K562 (cell line): Measurements from ENCODE around the gene CAMK2B. TPM values are rescaled to one million over a fixed set of nuclear protein-coding genes. Genes with fewer than 3 reads are reported as not detected.
A peak's percentile ranks its signal among the peaks of the same experiment; 100 is the strongest.

Experiments
- AFF1 ChIP-seq, 2 experiments: fragments of 450-650 bp; IDR thresholded peaks; 2 replicates each; pipeline ENCODE4 v1.6.1; 2018; ENCODE audit warnings: mild to moderate bottlenecking in 2 of 2, low read depth in 1 of 2; ENCODE audit not compliant: partially characterized antibody in 2 of 2
- AFF4 ChIP-seq: sonication (generic); formaldehyde crosslinking; IDR thresholded peaks from 2 replicates; pipeline ENCODE4 v1.8.0; 2023; ENCODE audit warnings: mild to moderate bottlenecking, missing genetic modification reagents
- CCNT2 ChIP-seq: IDR thresholded peaks from 2 replicates; pipeline ENCODE4 v1.6.1; 2011; ENCODE audit warnings: borderline replicate concordance, low read depth, mild to moderate bottlenecking, moderate library complexity, mixed read lengths, low read length; ENCODE audit not compliant: insufficient read length; ENCODE audit errors: extremely low read depth
- CEBPZ ChIP-seq: fragments of 150-350 bp; IDR thresholded peaks from 2 replicates; pipeline ENCODE4 v1.6.1; 2014; ENCODE audit warnings: low read depth, mild to moderate bottlenecking, low read length, borderline replicate concordance
- CHD2 ChIP-seq: IDR thresholded peaks from 2 replicates; pipeline ENCODE4 v1.6.1; 2011; ENCODE audit warnings: low read depth, low read length
- CTCF ChIP-seq, 3 experiments: IDR thresholded peaks in 2 of 3; conservative IDR thresholded peaks in 1 of 3; 2 replicates each; pipeline ENCODE4 v1.5.1; 2011 to 2012; ENCODE audit warnings: low read length in 3 of 3, mild to moderate bottlenecking in 3 of 3, control low read depth in 2 of 3, improper control_type of control experiment in 1 of 3, inconsistent platforms in 1 of 3, low read depth in 1 of 3, mixed read lengths in 1 of 3, moderate library complexity in 1 of 3; ENCODE audit not compliant: insufficient read depth in 2 of 3
- FOSL1 ChIP-seq: fragments of 200-800 bp; sonication (Bioruptor generic); conservative IDR thresholded peaks from 2 replicates; pipeline ENCODE4 v1.6.1; 2016; ENCODE audit warnings: missing genetic modification characterization, missing compliant biosample characterization
- JUND ChIP-seq, 2 experiments: IDR thresholded peaks; 2 replicates in 1 of 2; 3 replicates in 1 of 2; pipeline ENCODE4 v1.6.1; 2011; ENCODE audit warnings: borderline replicate concordance in 2 of 2, low read depth in 2 of 2, low read length in 2 of 2, improper control_type of control experiment in 1 of 2, missing biosample characterization in 1 of 2, missing genetic modification characterization in 1 of 2, missing genetic modification reagents in 1 of 2
- MTF1 ChIP-seq: fragments of 250-450 bp; sonication (Bioruptor Pico); IDR thresholded peaks from 2 replicates; pipeline ENCODE4 v1.9.0; 2021; ENCODE audit warnings: moderate library complexity, mild to moderate bottlenecking, inconsistent platforms, borderline replicate concordance
- POLR2A ChIP-seq: fragments of 450-650 bp; conservative IDR thresholded peaks from 2 replicates; pipeline ENCODE4 v1.6.1; 2016
- YBX1 ChIP-seq: fragments of 450-650 bp; IDR thresholded peaks from 2 replicates; pipeline ENCODE4 v1.7.1; 2016; ENCODE audit warnings: mild to moderate bottlenecking
- ZBTB17 ChIP-seq: fragments of 450-650 bp; formaldehyde crosslinking; IDR thresholded peaks from 2 replicates; pipeline ENCODE4 v1.4.0; 2020; ENCODE audit warnings: mild to moderate bottlenecking
- ZNF146 ChIP-seq: IDR thresholded peaks from one replicate; pipeline ENCODE4 v1.6.1; 2018; ENCODE audit warnings: missing compliant biosample characterization; ENCODE audit not compliant: unreplicated experiment
- ZNF274 ChIP-seq: IDR thresholded peaks from 2 replicates; pipeline ENCODE4 v1.6.1; 2011; ENCODE audit warnings: low read depth, mild to moderate bottlenecking, low read length, moderate library complexity, borderline replicate concordance
- polyA plus RNA-seq, 8 experiments: library from polyadenylated mRNA; depleted of rRNA in 4 of 8; stranded (reverse) in 5 of 8; unstranded in 3 of 8; fragments of >200 nt; fragmentation: Nextera tagmentation in 2 of 8; fragmentation: Illumina TruSeq in 1 of 8; extraction: Ambion mirVana in 2 of 8; extraction: Trizol in 1 of 8; gene quantifications; 2 replicates each; pipeline versions ENCODE4 v1.2.1 to v1.2.3, GENCODE V29; 2011 to 2014; ENCODE audit warnings: inconsistent platforms in 1 of 8, missing spikeins in 1 of 8
- total RNA-seq, 7 experiments: library from RNA; depleted of rRNA in 6 of 7; stranded (reverse); fragments of >200 nt in 6 of 7; fragmentation: Illumina TruSeq in 2 of 7; extraction: Trizol in 2 of 7; gene quantifications; 2 replicates each; pipeline versions ENCODE4 v1.2.1 to v1.2.3, GENCODE V29; 2011 to 2021; ENCODE audit warnings: low replicate concordance in 1 of 7

Gene CAMK2B
- total and polyA plus RNA-seq, 9 of the 15 experiments (the other 6 are each of a cell fraction or from before 2014, with no cell fraction given): 0.04 to 0.09 (median 0.05) TPM; not detected in 4

- TF ChIP-seq AFF1 (IDR thresholded peaks at IDR 0.05; ENCODE audit: low read depth in 1 of 2, partially characterized antibody in 2 of 2): no peak
- TF ChIP-seq YBX1: no peak
- TF ChIP-seq CHD2: peak; percentile 88
- no peak for TF ChIP-seq ZBTB17
- no peak for TF ChIP-seq CEBPZ
- 0 out of 2 replicates have a peak, but pooled peaks have one; percentile 35 for TF ChIP-seq POLR2A
- no peak for TF ChIP-seq CCNT2
- TF ChIP-seq MTF1: no peak
- TF ChIP-seq CTCF (IDR thresholded peaks at IDR 0.05 in 2 of 3, conservative IDR thresholded peaks at IDR 0.05 in 1 of 3; ENCODE audit: insufficient read depth in 2 of 3, low read depth in 1 of 3, low read length in 3 of 3): no peak
- no peak for TF ChIP-seq ZNF146 (CRISPR knock-in tag)
- no peak for TF ChIP-seq ZNF274
- TF ChIP-seq JUND (IDR thresholded peaks at IDR 0.05; ENCODE audit: borderline replicate concordance, low read depth, low read length): peak; percentile 83
- TF ChIP-seq JUND (tag; IDR thresholded peaks at IDR 0.05; ENCODE audit: borderline replicate concordance, low read depth, low read length): peak; percentile 67; the same call in 1 of the 3 replicates
- TF ChIP-seq AFF4 (CRISPR knock-in tag): no peak
- TF ChIP-seq FOSL1 (tag): peak; percentile 60
Measured at GRCh38 chr7:44194069-44194468, 131.3 kb downstream of the CAMK2B start (continued).
